Skin of body (tissue), 2 donors: ENCODE results near the gene DOCK11. TPM values are rescaled to one million over a fixed set of nuclear protein-coding genes. Genes with fewer than 3 reads are reported as not detected.

ENCODE experiments used
- DNase-seq: peaks from one replicate; lab custom pipeline; 2025; lab: John Stamatoyannopoulos, UW
- total RNA-seq: library from RNA; depleted of rRNA; stranded (reverse); fragments of >200 nt; gene quantifications from one replicate; pipeline ENCODE4 v1.2.3, GENCODE V29; 2014

Gene DOCK11
- total RNA-seq, 1 donor from 2014 or later = 25.7 TPM

DNA sequence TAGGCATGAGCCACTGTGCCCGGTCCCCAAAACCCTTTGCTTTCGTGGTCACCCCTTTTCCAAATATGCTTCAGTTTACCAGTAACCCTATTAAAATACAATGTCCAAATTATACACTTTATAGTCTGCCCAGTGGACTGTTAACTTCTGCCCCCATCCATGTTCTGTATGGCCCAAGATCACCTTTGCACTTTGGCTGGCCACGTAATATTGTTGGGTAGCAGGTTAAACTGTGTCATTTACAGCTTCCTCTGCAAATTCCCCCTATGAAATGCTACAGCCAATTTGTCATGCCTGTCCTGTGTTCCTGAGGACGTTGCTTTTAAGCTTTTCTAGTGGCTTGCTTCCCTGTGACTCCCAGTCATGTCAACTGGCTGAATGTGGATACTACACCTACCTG, 130.7 kb downstream of the DOCK11 start:
- no peak for DNase-seq

DNA sequence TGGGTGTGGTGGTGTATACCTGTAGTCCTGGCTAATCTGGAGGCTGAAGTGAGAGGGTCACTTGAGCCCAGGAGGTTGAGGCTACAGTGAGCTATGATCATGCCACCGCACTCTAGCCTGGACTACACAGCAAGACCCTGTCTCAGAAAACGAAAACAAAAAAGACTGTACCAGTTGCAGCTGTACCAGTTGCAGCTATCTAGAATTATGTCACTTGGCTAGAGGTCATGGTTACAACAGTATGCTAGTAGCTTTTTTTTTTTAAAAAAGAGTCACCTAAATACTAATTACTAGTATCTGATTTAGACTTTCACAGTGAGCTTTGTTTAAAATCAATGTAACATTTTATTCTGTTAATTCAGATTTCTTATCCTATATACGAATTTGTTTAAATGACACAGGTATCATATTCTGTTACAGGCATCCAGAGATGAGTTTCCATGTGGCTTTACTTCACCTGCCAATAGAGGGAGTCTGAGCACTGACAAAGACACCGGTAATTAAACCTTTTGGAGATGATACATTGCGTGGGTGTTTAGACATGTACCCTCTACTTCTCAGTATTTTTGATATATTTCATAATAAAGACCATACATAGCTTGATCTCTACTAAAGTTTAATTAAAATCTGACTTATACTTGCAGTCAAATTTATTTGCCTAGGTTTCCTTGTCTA, 131.6 kb downstream of the DOCK11 start:
- DNase-seq = no peak

DNA sequence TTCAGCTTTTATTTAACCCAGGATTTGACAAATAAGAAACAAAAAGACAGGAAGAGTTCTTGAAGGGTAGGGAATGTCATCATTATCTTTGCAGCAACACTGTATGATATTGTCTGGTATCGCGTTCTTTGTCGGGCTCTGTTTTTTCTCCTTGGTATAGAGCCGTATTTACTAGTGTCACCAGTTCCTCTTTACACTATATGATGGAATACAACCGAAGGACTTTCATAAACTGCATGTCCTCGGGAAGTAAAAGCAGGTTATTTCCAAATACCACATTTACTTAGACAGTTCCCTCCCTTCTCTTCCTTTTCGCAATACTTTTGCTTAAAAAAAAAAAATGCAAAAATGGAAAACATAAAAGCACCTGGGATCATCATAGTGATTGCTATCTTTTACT, 135.2 kb downstream of the DOCK11 start:
- no peak for DNase-seq

DNA sequence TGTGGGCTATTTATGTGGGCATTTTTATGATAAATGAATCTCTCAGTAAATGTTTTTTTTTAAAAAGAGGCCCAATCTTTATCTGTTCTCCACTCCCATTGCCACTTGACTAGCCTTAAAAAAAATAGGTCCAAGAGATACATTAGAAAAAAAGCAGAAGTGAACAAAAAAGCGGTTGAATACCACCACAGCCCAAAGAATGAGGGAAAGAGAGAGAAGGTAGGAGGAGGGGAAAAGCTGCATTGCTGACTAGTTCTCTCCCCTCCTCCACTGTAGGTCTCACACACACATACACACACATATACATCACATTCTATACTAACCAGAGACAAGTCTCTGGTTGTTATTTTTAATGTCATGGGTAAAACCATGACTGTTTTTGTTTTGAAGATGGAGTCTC, 136.0 kb downstream of the DOCK11 start:
- DNase-seq = no peak

DNA sequence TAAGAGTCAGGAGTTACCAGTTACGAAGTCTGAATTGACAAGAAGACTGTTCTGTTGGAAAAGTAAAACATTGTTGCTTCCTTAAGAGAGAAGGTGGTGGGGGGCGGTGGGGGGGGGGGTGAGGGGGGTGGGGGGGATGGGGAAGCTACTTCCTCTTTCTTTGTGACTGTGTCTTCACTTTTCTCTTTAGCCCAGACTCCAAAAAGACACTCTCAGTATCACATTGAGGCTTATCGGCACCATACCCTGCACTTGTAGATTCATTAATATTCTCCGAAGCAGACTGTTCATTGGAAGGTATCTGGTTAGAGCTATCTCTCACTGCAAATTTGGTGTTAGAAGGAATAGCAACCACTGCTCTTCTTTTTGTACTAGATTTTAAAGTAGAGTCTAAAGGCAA, 137.2 kb downstream of the DOCK11 start:
- DNase-seq = no peak

DNA sequence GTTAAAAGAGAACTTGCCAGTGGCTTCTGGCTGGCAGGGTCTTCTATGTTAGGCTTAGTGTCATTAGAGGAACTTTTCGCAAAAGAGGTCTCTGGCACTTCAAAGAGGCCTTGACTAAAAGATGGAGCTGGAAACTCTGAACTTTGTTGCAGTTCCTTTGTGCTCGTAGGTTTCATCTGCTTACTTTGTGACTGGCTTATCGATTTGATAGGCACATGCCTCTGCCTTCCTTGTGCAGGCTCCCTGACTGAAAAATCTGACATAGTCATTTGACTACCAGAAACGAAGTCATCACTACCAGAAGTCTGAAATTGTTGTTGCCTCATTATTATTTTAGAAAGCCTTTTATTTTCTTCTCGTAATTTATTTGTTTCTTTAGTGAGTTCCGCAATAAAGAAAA, 137.9 kb downstream of the DOCK11 start:
- no peak for DNase-seq

DNA sequence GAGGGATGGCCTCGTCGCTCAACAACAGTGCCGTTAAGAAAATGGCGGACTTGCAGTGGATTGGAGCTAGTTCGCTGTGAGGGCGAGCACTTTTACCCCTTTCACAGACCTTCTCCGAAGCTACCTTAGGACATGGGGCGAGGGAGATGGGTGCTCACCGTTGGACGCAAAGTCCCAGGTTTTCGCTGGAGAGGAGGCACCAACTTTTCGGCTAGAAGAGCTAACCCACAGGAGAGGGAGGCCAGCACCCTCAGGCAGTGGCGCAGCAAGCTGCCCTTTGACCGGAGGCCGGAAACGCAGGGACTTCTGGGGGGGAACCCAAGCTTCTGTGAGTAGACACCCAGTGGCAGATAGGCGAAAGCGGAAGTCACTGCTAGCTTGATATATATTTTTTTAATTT, 138.7 kb downstream of the DOCK11 start:
- DNase-seq = no peak

DNA sequence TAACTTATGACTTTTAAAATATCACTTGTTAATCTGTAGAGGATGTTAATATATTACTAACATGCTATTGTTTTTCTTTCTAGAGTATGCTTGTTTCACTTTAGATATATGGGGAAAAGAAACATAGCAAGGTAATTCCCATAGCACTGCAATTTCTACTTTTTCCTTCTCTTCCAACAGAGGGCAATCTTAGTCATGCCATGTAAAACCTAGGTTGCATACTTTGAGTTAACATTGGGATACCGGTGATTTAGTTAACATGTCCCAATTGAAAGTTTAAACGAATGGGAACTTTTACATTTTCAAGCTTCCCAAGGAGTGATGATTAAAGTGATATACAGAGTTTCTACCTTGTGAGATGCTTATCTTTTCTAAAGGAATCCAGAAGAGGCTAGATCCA, 142.4 kb downstream of the DOCK11 start:
- DNase-seq = no peak

DNA sequence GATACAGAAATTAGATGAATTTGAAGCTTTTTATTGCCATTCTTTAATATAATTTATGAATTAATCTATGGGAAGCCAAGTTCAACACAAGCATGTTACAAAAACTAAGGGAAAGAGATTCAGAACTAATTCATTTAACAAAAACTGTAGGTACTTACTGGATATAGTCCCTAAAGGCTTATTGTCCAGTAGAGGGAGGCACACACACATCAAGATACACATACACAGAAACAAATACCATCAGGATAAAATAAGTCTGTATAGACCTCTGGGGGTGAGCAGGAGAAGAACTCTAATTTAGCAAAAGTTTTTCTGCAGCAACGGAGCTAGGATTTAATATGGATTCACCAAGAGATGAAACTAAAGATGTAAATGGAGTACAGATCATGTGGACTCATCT, 148.8 kb downstream of the DOCK11 start:
- DNase-seq = no peak

DNA sequence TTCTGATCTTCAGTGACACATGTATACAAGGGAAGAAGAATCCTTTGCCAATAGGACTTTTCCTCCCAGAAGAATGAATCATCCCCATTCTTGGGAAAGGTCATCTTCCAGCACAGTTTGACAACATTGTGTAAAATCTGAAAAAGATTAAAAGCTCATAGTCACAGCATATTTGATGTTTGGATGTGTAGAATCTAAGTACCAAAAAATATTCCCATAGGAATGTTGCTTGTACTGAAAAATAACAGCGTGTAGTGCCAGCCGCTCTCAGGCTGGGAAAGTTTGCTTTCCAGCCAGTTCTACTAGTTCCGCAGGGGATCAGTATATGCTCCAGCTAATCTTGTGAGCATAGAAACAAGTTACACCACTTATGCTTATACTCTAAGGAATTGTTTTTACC, 157.1 kb downstream of the DOCK11 start:
- DNase-seq = no peak

DNA sequence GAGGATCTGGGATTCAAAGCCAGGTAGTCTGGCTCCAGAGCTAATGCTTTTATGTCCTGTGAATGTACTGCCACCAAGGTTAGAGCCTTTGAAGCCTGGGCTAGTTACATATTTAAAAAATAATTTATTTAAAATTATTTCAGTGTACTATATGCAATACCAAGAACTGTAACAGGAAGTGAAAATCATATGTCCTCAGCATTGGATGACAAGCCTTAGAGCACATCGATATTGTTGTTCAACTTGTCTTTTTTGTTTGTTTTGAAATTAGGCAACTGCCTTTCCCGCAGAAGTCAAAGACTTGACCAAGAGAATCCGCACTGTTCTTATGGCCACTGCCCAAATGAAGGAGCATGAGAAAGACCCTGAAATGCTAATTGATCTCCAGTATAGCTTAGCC, 158.7 kb downstream of the DOCK11 start:
- DNase-seq = no peak

DNA sequence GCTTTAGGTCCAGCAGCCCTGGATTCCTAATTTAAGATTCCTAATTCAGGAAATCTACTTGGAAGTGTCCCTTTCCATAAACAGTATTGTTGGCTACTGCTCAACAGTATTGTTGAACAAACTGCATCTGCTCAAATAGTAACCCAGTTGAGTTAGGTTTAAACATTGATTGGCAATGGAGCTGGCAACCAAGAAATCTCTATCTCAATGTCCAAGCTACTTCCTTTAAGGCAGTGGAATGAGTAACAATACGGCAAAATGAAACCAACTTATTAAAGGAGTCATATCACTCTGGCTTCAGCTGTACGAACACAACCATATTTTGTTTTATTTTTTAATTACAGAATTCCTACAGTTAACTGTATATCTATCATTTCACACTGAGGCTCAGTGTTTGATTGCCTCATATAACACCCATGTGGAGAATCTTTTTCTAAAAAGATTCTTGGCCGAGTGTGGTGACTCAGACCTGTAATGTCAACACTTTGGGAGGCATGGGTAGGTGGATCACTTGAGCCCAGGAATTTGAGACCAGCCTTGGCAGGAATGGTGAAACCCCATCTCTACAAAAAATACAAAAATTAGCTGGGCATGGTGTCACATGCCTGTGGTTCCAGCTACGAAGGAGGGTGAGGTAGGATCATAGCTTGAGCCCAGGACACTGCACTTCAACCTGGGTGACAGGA, 160.1 kb downstream of the DOCK11 start:
- no peak for DNase-seq

DNA sequence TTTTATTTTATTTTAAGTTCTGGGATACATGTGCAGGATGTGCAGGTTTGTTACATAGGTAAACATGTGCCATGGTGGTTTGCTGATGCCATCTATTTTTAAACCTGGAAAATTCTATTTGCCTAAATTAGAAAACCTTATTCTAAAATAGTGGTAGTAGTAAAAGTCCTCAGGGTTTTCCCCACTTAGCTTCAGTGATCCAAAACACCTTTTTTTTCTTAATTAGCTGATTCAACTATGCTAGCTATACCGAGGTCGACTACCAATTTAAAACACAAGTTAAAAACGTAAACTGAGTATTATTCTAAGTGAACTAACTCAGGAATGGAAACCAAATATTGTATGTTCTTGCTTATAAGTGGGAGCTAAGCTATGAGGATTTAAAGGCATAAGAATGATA, 161.8 kb downstream of the DOCK11 start:
- DNase-seq = no peak

DNA sequence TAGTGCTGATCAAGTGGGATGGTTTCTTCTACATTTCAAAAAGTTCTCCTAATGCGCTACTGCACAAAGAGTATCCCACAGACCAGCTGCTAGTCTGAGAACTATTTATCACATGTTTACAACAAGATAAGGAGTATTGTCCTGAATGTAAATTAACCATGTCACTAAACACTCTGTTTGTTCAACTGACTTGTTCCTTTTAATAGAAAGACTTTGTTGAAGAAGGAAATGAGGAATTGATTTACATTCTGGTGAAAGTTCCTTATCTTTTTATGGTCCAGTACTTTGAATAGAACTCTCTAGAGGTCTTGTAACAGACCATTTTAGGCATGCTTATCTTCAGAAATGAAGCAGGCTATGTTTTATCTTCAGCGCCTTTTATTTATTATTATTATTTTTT, 164.5 kb downstream of the DOCK11 start:
- DNase-seq = no peak

DNA sequence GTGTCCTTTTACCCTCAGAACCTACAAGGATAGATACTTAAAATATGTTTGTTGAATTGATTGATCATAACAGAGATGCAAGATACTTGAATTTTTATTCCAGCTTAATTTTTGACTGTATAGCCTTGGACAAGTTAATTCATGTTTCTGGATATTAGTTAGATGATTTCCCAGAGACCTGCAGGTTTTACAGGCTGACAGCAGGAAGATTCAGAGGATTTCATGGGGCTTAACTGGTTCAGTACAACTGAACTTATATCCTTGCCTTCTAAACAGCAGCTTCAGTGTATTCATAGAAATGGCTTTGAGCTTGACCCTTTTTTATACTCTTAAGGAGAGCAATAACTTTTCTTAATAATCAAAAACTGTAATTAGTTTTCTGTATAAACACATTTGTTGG, 169.6 kb downstream of the DOCK11 start:
- DNase-seq = no peak

DNA sequence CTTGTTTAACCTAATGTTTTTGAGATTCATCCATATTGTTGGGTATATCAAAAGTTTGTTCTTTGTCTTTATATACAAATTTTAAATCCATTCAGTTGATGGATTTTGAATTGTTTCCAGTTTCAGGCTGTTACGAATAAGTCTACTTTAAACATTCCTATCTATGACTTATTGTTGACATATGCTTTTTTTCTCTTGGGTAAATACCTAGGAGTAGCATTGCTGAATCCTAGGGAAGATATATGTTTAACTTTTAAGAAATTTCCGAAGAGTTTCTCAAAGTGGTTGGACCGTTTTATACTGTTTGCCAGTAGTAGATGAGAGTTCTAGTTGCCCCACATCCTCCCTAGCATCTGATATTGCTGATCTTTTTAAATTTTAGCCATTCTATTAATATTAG, 170.9 kb downstream of the DOCK11 start:
- no peak for DNase-seq

DNA sequence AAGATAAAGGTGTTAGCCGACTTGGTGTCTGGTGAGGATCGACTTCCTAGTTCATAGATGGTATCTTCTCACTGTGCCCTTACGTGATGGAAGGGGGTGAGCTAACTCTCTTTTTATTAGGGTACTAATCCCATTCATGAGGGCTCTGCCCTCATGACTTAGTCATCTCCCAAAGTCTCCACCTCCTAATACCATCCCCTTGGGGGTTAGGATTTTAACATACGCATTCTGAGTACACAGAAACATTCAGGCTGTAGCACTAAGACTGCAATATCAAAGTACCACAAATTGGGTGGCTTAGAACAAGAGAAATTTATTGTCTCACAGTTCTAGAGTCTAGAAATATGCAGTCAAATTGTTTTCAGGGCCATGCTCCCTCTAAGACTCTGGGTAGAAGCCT, 173.8 kb downstream of the DOCK11 start:
- no peak for DNase-seq

DNA sequence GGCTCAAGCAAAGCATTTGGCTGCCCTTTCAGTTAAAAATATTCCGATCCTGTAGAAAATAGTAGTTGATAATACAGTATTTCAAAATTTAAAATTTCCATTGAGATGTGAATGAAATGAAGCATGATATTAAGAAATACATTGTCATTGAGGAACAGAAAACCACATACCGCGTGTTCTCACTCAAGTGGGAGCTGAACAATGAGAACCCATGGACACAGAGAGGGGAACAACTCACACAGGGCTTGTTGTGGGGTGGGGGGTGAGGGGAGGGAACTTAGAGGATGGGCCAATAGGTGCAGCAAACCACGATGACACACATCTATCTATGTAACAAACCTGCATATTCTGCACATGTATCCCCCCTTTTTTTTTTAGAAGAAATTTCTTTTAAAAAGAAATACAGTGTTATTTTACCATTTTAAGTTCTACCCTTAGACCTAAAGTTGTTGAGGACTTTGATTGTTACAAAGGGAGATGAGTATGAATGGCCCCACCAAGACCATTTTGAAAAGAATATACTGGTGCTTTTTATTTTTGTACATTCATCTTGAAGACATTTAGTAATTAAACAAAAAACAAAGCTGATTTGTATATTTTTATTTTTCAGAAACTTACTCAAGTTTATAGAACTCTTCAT, 179.8 kb downstream of the DOCK11 start:
- DNase-seq = no peak

DNA sequence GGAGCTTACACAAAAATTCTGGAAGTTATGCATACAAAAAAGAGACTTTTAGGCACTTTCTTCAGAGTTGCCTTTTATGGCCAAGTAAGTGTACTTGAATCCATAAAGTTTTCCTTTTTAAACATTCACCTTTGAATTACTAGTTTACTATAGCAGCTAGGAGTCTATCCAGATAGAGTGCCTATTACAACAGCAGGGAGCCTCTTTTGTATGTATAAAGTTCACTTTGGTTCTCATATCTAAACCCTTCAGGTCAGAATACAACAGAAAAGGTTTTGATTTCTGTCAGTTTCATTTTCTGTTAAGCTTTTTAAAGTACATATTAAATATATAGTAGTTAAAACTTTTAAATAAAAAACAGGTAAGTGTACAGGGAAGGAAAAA, 180.3 kb downstream of the DOCK11 start:
- DNase-seq = no peak

DNA sequence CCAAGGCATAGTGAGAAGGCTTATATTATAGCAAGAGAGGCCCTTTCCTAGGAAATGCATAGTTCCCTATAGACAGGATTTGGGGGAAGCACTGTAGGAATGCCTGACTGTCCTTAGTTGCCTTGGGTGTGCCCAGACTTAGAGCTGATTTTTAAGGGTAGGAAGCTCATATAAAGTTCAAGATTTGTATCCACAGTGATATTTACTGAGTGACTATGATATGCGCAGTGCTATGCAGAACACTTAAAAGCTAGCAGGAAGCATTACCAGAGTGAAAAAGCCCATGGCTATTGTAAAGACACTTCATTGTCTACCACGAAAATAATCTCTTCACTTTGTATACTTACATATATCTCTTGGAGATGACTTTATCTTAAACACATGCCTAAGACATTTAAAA, 181.7 kb downstream of the DOCK11 start:
- DNase-seq = no peak

DNA sequence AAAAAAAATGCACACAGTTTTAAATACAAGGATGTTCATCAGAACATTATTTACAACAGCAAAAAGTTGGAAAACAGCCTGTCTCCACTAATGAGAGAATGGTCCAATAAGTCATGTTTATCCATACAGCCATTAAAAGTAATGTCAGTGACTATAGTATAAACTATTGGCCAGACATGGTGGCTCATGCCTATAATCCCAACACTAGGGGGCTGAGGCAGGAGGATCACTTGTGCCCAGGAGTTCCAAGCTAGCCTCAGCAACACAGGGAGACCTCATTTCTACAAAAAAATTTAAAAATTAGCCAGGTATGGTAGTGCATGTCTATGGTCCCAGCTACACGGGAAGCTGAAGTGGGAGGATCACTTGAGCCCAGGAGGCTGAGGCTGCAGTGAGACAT, 183.7 kb downstream of the DOCK11 start:
- no peak for DNase-seq

DNA sequence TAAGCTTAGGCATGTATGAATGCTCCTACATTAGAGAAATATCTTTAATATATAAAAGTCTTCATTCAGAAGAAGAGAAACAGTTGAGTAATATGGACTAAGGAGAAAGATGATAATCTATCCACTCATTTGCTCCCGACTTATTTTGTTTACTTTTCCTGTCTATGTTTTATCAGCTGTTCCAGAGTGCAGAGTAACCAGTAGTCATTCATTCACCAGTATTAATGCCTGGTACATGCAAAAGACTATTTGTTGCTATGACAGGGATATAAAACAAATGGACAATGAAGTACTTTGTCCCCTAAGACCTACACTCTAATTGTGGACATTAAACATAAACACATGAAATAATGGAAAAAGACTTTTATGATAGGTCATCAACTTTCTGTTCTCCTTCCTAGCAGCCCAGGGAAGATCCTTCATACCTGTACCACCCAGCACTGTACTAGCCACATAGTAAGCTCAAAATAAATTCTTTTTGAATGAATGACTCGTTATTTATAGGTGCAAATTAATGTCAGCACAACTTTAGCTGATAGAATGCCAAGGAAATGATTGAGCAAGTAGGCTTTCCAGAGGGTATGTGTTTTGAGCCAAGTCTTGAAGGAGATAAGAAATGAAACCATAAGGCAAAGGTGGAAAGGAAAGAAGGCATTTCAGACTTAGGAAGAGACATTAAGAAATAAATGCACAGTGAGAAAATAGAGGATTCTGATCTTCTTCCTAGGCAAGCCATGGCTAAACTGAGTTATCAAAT, 186.8 kb downstream of the DOCK11 start:
- no peak for DNase-seq
